Measurements from ENCODE around the gene DNAI1.

GRCh38 chr9:34536685-34537084 is 78.1 kb downstream of the DNAI1 start:
- TF ChIP-seq POLR2A (IDR thresholded peaks at IDR 0.05; ENCODE audit: borderline replicate concordance, extremely low read depth, insufficient read depth, insufficient read length) (no peak), RAD21 (IDR thresholded peaks at IDR 0.05; ENCODE audit: low read depth) (no peak), CTCF (IDR thresholded peaks at IDR 0.05 in 2 of 3, conservative IDR thresholded peaks at IDR 0.05 in 1 of 3; ENCODE audit: borderline replicate concordance in 1 of 3, insufficient read depth in 1 of 3, low read depth in 2 of 3, low read length in 2 of 3) (no peak), EZH2 (IDR thresholded peaks at IDR 0.05) (no peak), EZH2phosphoT487 (IDR thresholded peaks at IDR 0.05; ENCODE audit: borderline replicate concordance) (no peak), ZBTB33 (IDR thresholded peaks at IDR 0.05; ENCODE audit: extremely low read depth, insufficient replicate concordance, low read length) (no peak), SP1 (IDR thresholded peaks at IDR 0.05; ENCODE audit: low read depth) (no peak), POLR2AphosphoS5 (IDR thresholded peaks at IDR 0.05; ENCODE audit: low read depth, low read length) (no peak), ZFX (IDR thresholded peaks at IDR 0.05) (no peak)
